Uterus (tissue), 2 donors: Measurements from ENCODE around the gene ABI1.

Experiments
- POLR2A ChIP-seq, 2 donors: fragments of 450-650 bp; IDR thresholded peaks; one replicate each; pipeline ENCODE4 v1.6.1; 2016; ENCODE audit warnings: antibody characterized with exemption in 2 of 2, mild to moderate bottlenecking in 1 of 2, moderate library complexity in 1 of 2
- TF ChIP-seq, protein P1 (sequence below), 4 experiments: fragments of 200-600 bp in 2 of 4; fragments of 450-650 bp in 2 of 4; sonication (generic) in 2 of 4; IDR thresholded peaks; one replicate each; pipeline ENCODE4 v1.5.1; 2016 to 2019; ENCODE audit warnings: antibody characterized with exemption in 4 of 4, mild to moderate bottlenecking in 2 of 4, moderate library complexity in 1 of 4

- no peak for TF ChIP-seq POLR2A (IDR thresholded peaks at IDR 0.05)
- TF ChIP-seq, protein P1, sequence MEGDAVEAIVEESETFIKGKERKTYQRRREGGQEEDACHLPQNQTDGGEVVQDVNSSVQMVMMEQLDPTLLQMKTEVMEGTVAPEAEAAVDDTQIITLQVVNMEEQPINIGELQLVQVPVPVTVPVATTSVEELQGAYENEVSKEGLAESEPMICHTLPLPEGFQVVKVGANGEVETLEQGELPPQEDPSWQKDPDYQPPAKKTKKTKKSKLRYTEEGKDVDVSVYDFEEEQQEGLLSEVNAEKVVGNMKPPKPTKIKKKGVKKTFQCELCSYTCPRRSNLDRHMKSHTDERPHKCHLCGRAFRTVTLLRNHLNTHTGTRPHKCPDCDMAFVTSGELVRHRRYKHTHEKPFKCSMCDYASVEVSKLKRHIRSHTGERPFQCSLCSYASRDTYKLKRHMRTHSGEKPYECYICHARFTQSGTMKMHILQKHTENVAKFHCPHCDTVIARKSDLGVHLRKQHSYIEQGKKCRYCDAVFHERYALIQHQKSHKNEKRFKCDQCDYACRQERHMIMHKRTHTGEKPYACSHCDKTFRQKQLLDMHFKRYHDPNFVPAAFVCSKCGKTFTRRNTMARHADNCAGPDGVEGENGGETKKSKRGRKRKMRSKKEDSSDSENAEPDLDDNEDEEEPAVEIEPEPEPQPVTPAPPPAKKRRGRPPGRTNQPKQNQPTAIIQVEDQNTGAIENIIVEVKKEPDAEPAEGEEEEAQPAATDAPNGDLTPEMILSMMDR (IDR thresholded peaks at IDR 0.05), result no peak
Measured at GRCh38 chr10:26860102-26860442, 686 bp downstream of the ABI1 start.
